H1 (cell line): ENCODE results near the gene ACAD9. TPM values are rescaled to one million over a fixed set of nuclear protein-coding genes. Genes with fewer than 3 reads are reported as not detected.

ENCODE experiments used
- CTCF ChIA-PET: fragments of 300-600 bp; sonication (Branson Sonifier 250); formaldehyde crosslinking; loops from one replicate; lab custom pipeline; 2021; ENCODE audit not compliant: partially characterized antibody; lab: Charles Lee
- POLR2A ChIA-PET: fragments of 300-600 bp; sonication (Branson Sonifier 250); formaldehyde crosslinking; loops from one replicate; lab custom pipeline; 2021; ENCODE audit warnings: inconsistent platforms; ENCODE audit not compliant: partially characterized antibody; lab: Charles Lee
- DNase-seq, 2 experiments: peaks; one replicate each; pipeline versions ENCODE4 v3.0.0 to v3.0.0-alpha.2; 2010 to 2022; ENCODE audit warnings: low spot score in 2 of 2, low read depth in 1 of 2, mixed read lengths in 1 of 2
- FAIRE-seq: peaks from 2 replicates; lab custom pipeline; 2011; peaks lifted over from hg19 to GRCh38; lab: Jason Lieb, UNC
- H2AFZ ChIP-seq: 2 replicates; pipeline ENCODE4 v1.8.1; 2012; ENCODE audit warnings: low read length, inconsistent platforms
- H2AK5ac ChIP-seq: 2 replicates; pipeline ENCODE4 v1.6.1; 2013; ENCODE audit warnings: low read depth, low read length
- H2BK120ac ChIP-seq: replicated peaks from 2 replicates; pipeline ENCODE3; 2013; ENCODE audit warnings: low read depth, low read length, inconsistent platforms
- H2BK12ac ChIP-seq: 2 replicates; pipeline ENCODE4 v1.6.1; 2013; ENCODE audit warnings: low read depth, low read length
- H2BK15ac ChIP-seq: 2 replicates; pipeline ENCODE4 v1.6.1; 2013; ENCODE audit warnings: low read length
- H2BK20ac ChIP-seq: 2 replicates; pipeline ENCODE4 v1.6.1; 2013; ENCODE audit warnings: low read length
- H2BK5ac ChIP-seq: 2 replicates; pipeline ENCODE4 v1.6.1; 2013; ENCODE audit warnings: low read depth, low read length
- H3K14ac ChIP-seq: 2 replicates; pipeline ENCODE4 v1.6.1; 2013; ENCODE audit warnings: inconsistent platforms; ENCODE audit not compliant: insufficient read length
- H3K18ac ChIP-seq: 2 replicates; pipeline ENCODE4 v1.6.1; 2013; ENCODE audit warnings: low read length; ENCODE audit errors: extremely low read depth
- H3K23ac ChIP-seq: 2 replicates; pipeline ENCODE4 v1.6.1; 2013; ENCODE audit warnings: inconsistent platforms; ENCODE audit not compliant: insufficient read length
- H3K23me2 ChIP-seq: 2 replicates; pipeline ENCODE4 v1.6.1; 2013; ENCODE audit warnings: low read depth, low read length
- H3K27ac ChIP-seq: 2 replicates; pipeline ENCODE4 v1.6.1; 2011; ENCODE audit warnings: low read depth, low read length, inconsistent platforms
- H3K27me3 ChIP-seq, 4 experiments: replicated peaks in 1 of 4; 1 replicate in 1 of 4; 2 replicates in 3 of 4; pipeline versions ENCODE4 v1.6.1 to v1.8.1; 2011 to 2013; ENCODE audit warnings: low read length in 3 of 4, mild to moderate bottlenecking in 3 of 4, inconsistent platforms in 2 of 4, mixed read lengths in 2 of 4, moderate library complexity in 1 of 4; ENCODE audit not compliant: control insufficient read depth in 3 of 4, insufficient read depth in 3 of 4; ENCODE audit errors: extremely low read depth in 1 of 4
- H3K36me3 ChIP-seq, 4 experiments: 2 replicates each; pipeline versions ENCODE4 v1.6.1 to v1.8.1; 2011 to 2013; ENCODE audit warnings: mild to moderate bottlenecking in 4 of 4, low read length in 3 of 4, moderate library complexity in 2 of 4, control low read depth in 1 of 4, inconsistent platforms in 1 of 4; ENCODE audit not compliant: insufficient read depth in 4 of 4, control insufficient read depth in 2 of 4
- H3K4ac ChIP-seq: replicated peaks from 2 replicates; pipeline ENCODE3; 2013; ENCODE audit warnings: low read length, low read depth, mixed read lengths, inconsistent platforms; ENCODE audit not compliant: insufficient read length
- H3K4me1 ChIP-seq, 4 experiments: replicated peaks in 1 of 4; 1 replicate in 1 of 4; 2 replicates in 3 of 4; pipeline versions ENCODE4 v1.6.1 to v1.8.1; 2011 to 2013; ENCODE audit warnings: low read length in 3 of 4, inconsistent platforms in 2 of 4, mixed read lengths in 1 of 4; ENCODE audit not compliant: insufficient read depth in 4 of 4, control insufficient read depth in 3 of 4
- H3K4me2 ChIP-seq, 2 experiments: 2 replicates each; pipeline versions ENCODE4 v1.6.1 to v1.8.1; 2011 to 2013; ENCODE audit warnings: low read depth in 2 of 2, low read length in 2 of 2, control low read depth in 1 of 2, inconsistent platforms in 1 of 2, mild to moderate bottlenecking in 1 of 2; ENCODE audit not compliant: insufficient read depth in 1 of 2
- H3K4me3 ChIP-seq, 4 experiments: fragments of 200-600, 300-600 bp in 1 of 4; sonication (generic), shearing (Covaris generic), sonication (Bioruptor Twin) in 1 of 4; 2 replicates each; pipeline versions ENCODE4 v1.5.1 to v1.8.1; 2011 to 2016; ENCODE audit warnings: low read length in 4 of 4, low read depth in 3 of 4, control low read depth in 2 of 4, inconsistent platforms in 2 of 4, mild to moderate bottlenecking in 2 of 4, mixed read lengths in 1 of 4, moderate library complexity in 1 of 4; ENCODE audit not compliant: insufficient read depth in 2 of 4; ENCODE audit errors: extremely low read depth in 1 of 4
- H3K56ac ChIP-seq: replicated peaks from 2 replicates; pipeline ENCODE3; 2013; ENCODE audit warnings: low read depth, mild to moderate bottlenecking, mixed read lengths, low read length, inconsistent platforms; ENCODE audit not compliant: insufficient read length
- H3K79me1 ChIP-seq: 2 replicates; pipeline ENCODE4 v1.6.1; 2013; ENCODE audit warnings: low read depth, low read length, control low read depth
- H3K79me2 ChIP-seq, 2 experiments: 2 replicates each; pipeline versions ENCODE4 v1.6.1 to v1.8.1; 2012 to 2013; ENCODE audit warnings: low read length in 2 of 2, mild to moderate bottlenecking in 2 of 2, inconsistent platforms in 1 of 2; ENCODE audit not compliant: insufficient read depth in 2 of 2, control insufficient read depth in 1 of 2
- H3K9ac ChIP-seq, 4 experiments: replicated peaks in 1 of 4; 1 replicate in 1 of 4; 2 replicates in 3 of 4; pipeline versions ENCODE4 v1.6.1 to v1.8.1; 2011 to 2013; ENCODE audit warnings: low read depth in 3 of 4, low read length in 3 of 4, control low read depth in 2 of 4, mild to moderate bottlenecking in 2 of 4, moderate library complexity in 2 of 4, inconsistent platforms in 1 of 4; ENCODE audit errors: extremely low read depth in 1 of 4
- H3K9me3 ChIP-seq, 2 experiments: 2 replicates each; pipeline versions ENCODE4 v1.6.1 to v1.8.1; 2012 to 2013; ENCODE audit warnings: mild to moderate bottlenecking in 2 of 2, moderate library complexity in 2 of 2, control low read depth in 1 of 2, inconsistent platforms in 1 of 2, low read depth in 1 of 2, low read length in 1 of 2, mixed read lengths in 1 of 2; ENCODE audit not compliant: insufficient read depth in 2 of 2
- H4K20me1 ChIP-seq, 2 experiments: replicated peaks in 1 of 2; 2 replicates each; pipeline versions ENCODE3 to v1.8.1; 2011 to 2013; ENCODE audit warnings: inconsistent platforms in 2 of 2, low read length in 2 of 2, mild to moderate bottlenecking in 1 of 2; ENCODE audit not compliant: insufficient read depth in 2 of 2, control insufficient read depth in 1 of 2
- H4K5ac ChIP-seq: 2 replicates; pipeline ENCODE4 v1.6.1; 2013; ENCODE audit warnings: low read length, low read depth, mixed read lengths, inconsistent platforms; ENCODE audit not compliant: insufficient read length
- H4K8ac ChIP-seq: 2 replicates; pipeline ENCODE4 v1.8.0; 2013; ENCODE audit warnings: mild to moderate bottlenecking, moderate library complexity, low read length, inconsistent platforms; ENCODE audit not compliant: insufficient read depth; ENCODE audit errors: extremely low read depth
- H4K91ac ChIP-seq: replicated peaks from 2 replicates; pipeline ENCODE3; 2013; ENCODE audit warnings: low read length, mixed read lengths, inconsistent platforms; ENCODE audit not compliant: insufficient read length
- ATF2 ChIP-seq: IDR thresholded peaks from 2 replicates; pipeline ENCODE4 v1.6.1; 2012; ENCODE audit warnings: low read length, inconsistent platforms
- CEBPB ChIP-seq: IDR thresholded peaks from 2 replicates; pipeline ENCODE4 v1.6.1; 2012; ENCODE audit warnings: low read depth, low read length
- YY1 ChIP-seq: IDR thresholded peaks from 2 replicates; pipeline ENCODE4 v1.6.1; 2011; ENCODE audit warnings: low read depth, mild to moderate bottlenecking, low read length
- WGBS, 2 experiments: shearing (Covaris generic) in 1 of 2; methylation state at CpG; one replicate each; pipeline versions ENCODE4 v1.1.6 to v1.1.7; 2013 to 2015; ENCODE audit warnings: low lambda C conversion rate in 2 of 2, mixed read lengths in 2 of 2, inconsistent platforms in 1 of 2, low coverage in 1 of 2, missing lambda C conversion rate in 1 of 2; ENCODE audit not compliant: insufficient replicate concordance in 2 of 2, insufficient coverage in 1 of 2, insufficient read length in 1 of 2; ENCODE audit errors: extremely low coverage in 1 of 2, missing lambda C conversion rate in 1 of 2; 5-methylcytosine and 5-hydroxymethylcytosine counted together
- polyA plus RNA-seq, 7 experiments: library from polyadenylated mRNA; depleted of rRNA in 3 of 7; stranded (reverse) in 5 of 7; unstranded in 2 of 7; fragments of >200 nt in 5 of 7; fragments of 200-250 nt in 2 of 7; gene quantifications; 1 replicate in 5 of 7; 2 replicates in 1 of 7; 4 replicates in 1 of 7; pipeline versions ENCODE4 v1.2.1 to v1.2.3, GENCODE V29; 2011 to 2013; ENCODE audit warnings: missing spikeins in 2 of 7, mixed read lengths in 2 of 7
- total RNA-seq: library from RNA; stranded (reverse); fragmentation: NEBNext Ultra II Directional; extraction: Animal tissue kit (Norgen Biotek cat#: 25700); gene quantifications from 2 replicates; pipeline ENCODE4 v1.2.1, GENCODE V29; 2021

ACAD9 gene
- total and polyA plus RNA-seq, 2 of the 8 experiments (the other 6 are each of a cell fraction or from before 2014, with no cell fraction given) = 27.5 to 28.9 TPM

- Histone ChIP-seq H4K91ac (no peak overlapping the region), H2AFZ (no peak overlapping the region), H3K14ac (no peak overlapping the region), H2BK12ac (no peak overlapping the region), H2AK5ac (no peak overlapping the region), H3K36me3 (peaks cover 0 to 19% (median 1%) of the 10 kb centered on the region in 4 experiments; a peak in 5 of 8 replicates), H3K79me1 (peaks cover 16% of the 10 kb centered on the region), H3K27me3 (no peaks in the 10 kb centered on the region), H3K79me2 (peaks cover 8 to 52% of the 10 kb centered on the region in 2 experiments; a peak in 3 of 4 replicates), H2BK20ac (no peak overlapping the region), H4K8ac (no peak overlapping the region), H3K4ac (no peak overlapping the region), H2BK15ac (no peak overlapping the region), H4K20me1 (peaks cover 3 to 4% of the 10 kb centered on the region in 2 experiments), H3K23ac (no peak overlapping the region), H3K9ac (no peak overlapping the region; a peak in 2 of 7 replicates), H3K4me2 (no peak overlapping the region)
- ChIA-PET POLR2A (interaction anchor here (1.2 kb wide), 1 partner anchor 11 kb away, joined by 3 read pairs; no protein-coding TSS in a partner anchor), CTCF (interaction anchor here (0.9 kb wide), 1 partner anchor 9 kb away, joined by 4 read pairs; no protein-coding TSS in a partner anchor)
- TF ChIP-seq ATF2 (no peak), CEBPB (no peak), YY1 (no peak)
- TF ChIP-seq, all 59 proteins: peak for 0
- H3K9me3 ChIP-seq = no peaks in the 10 kb centered on the region
- WGBS, 2 experiments = 88% methylated on average over 6 of the region's 6 CpGs; no CpG with 5 or more reads in 1 of the 2 experiments
- no peak overlapping the region for H3K4me3 ChIP-seq
- H3K4me1 ChIP-seq = peaks cover 0 to 5% (median 1%) of the 10 kb centered on the region in 4 experiments; a peak in 4 of 7 replicates
- no peak overlapping the region for H3K56ac ChIP-seq
- no peak overlapping the region for H3K27ac ChIP-seq
- H3K23me2 ChIP-seq = peaks cover 13% of the 10 kb centered on the region
- no peak overlapping the region for H3K18ac ChIP-seq
- no peak for DNase-seq
- H4K5ac ChIP-seq = no peak overlapping the region
- FAIRE-seq = no peak
- H2BK5ac ChIP-seq = no peak overlapping the region
- H2BK120ac ChIP-seq = no peak overlapping the region
Observed at GRCh38 chr3:128881576-128881975, 2.2 kb downstream of the ACAD9 start.
